Neuron (in vitro differentiated cells): ENCODE results near the gene PDIA5.
"Not testable (repeated sequence)": the region's sequence is repeated elsewhere in the genome, so short reads cannot be mapped to it uniquely, and the experiment has no call there.

Experiments used
- H2AFZ ChIP-seq: one replicate; pipeline ENCODE4 v1.6.1; 2013; ENCODE audit warnings: low read depth, mild to moderate bottlenecking, inconsistent platforms, low read length, moderate library complexity
- H3K27me3 ChIP-seq: one replicate; pipeline ENCODE4 v1.6.1; 2013; ENCODE audit warnings: low read length; ENCODE audit not compliant: insufficient read depth
- H3K36me3 ChIP-seq: one replicate; pipeline ENCODE4 v1.6.1; 2013; ENCODE audit warnings: low read length; ENCODE audit not compliant: insufficient read depth
- H3K4me1 ChIP-seq: one replicate; pipeline ENCODE4 v1.6.1; 2013; ENCODE audit warnings: low read length; ENCODE audit not compliant: insufficient read depth
- H3K4me3 ChIP-seq: 2 replicates; pipeline ENCODE4 v1.5.1; 2013; ENCODE audit warnings: mild to moderate bottlenecking, low read length, moderate library complexity
- H3K9me3 ChIP-seq: one replicate; pipeline ENCODE4 v1.6.1; 2013; ENCODE audit warnings: low read length

PDIA5 gene

GRCh38 chr3:123143669-123144411 lies 77.0 kb downstream of the PDIA5 start:
- H3K27me3 ChIP-seq = no peaks in the 10 kb centered on the region
- H3K36me3 ChIP-seq = peaks cover 23% of the 10 kb centered on the region
- H2AFZ ChIP-seq = no peak overlapping the region
- peaks cover 3% of the 10 kb centered on the region for H3K9me3 ChIP-seq
- no peak overlapping the region for H3K4me3 ChIP-seq
- peaks cover 14% of the 10 kb centered on the region for H3K4me1 ChIP-seq

DNA sequence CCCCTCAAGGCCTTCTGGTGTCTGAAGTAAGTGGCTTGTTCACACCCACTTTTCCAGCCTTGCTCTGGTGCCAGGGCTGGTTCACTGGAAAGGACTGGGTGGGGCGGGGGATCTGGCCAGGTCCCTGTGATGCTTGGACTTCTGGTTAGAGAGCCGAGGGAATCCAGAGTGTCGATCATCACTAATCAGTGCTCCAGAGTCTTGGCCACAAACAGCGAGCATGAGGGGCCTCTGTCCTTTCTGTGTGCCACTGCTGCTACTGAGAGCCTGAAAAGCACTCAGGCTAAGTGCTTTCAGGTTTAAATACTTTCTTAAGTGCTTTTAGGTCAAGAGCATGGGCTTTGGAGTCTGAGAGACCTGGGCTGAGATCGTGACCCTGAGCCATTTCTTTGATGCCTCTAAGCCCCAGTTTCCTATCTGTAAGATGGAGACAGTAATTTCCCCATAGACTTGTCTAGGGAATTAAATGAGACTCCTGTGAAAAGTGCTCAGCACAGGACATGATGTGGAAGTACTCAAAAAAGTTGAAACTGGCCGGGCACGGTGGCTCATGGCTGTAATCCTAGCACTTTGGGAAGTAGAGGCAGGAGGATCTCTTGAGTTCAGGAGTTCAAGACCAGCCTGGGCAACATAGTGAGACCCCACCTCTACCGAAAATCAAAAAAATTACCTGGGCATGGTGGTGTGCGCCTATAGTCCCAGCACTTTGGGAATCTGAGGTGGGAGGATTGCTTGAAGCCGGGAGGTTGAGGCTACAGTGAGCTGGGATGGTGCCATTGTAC lies 81.1 kb downstream of the PDIA5 start:
- no peaks in the 10 kb centered on the region for H3K27me3 ChIP-seq
- H3K9me3 ChIP-seq = peaks cover 3% of the 10 kb centered on the region
- H2AFZ ChIP-seq = no peak overlapping the region
- peaks cover 25% of the 10 kb centered on the region for H3K36me3 ChIP-seq
- peaks cover 20% of the 10 kb centered on the region for H3K4me1 ChIP-seq
- H3K4me3 ChIP-seq = no peak overlapping the region

- Histone ChIP-seq H3K4me3 (no peak overlapping the region), H3K4me1 (peaks cover 23% of the 10 kb centered on the region), H3K36me3 (peaks cover 25% of the 10 kb centered on the region), H3K9me3 (peaks cover 3% of the 10 kb centered on the region), H2AFZ (no peak overlapping the region), H3K27me3 (no peaks in the 10 kb centered on the region)
Measured at GRCh38 chr3:123148772-123149171, 81.9 kb downstream of the PDIA5 start.

DNA sequence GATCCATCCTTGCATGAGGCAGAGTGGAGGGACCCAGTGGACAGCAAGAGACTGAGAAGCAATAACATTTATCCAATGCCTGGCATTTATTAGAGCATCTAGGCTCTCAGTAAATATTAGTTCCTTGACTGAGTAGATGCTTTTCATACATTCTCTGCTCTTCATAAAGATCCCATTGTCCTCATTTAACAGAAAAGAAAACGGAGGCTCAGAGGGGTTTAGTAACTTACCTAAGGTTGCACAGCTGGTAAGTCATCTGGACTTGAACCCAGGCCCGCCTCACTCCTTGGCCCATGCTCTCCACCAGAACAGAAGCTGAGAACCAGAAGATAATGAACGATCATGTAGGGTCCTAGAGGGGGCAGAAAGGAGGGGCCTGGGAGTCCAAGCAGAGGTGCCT lies 82.7 kb downstream of the PDIA5 start:
- Histone ChIP-seq H3K4me1 (peaks cover 26% of the 10 kb centered on the region), H3K27me3 (no peaks in the 10 kb centered on the region), H3K9me3 (no peaks in the 10 kb centered on the region), H2AFZ (no peak overlapping the region), H3K36me3 (peaks cover 25% of the 10 kb centered on the region), H3K4me3 (no peak overlapping the region)

GRCh38 chr3:123150449-123151215 lies 83.8 kb downstream of the PDIA5 start:
- Histone ChIP-seq H3K27me3 (no peaks in the 10 kb centered on the region), H2AFZ (no peak overlapping the region), H3K4me1 (peaks cover 26% of the 10 kb centered on the region), H3K9me3 (no peaks in the 10 kb centered on the region), H3K36me3 (peaks cover 27% of the 10 kb centered on the region), H3K4me3 (no peak overlapping the region)

DNA sequence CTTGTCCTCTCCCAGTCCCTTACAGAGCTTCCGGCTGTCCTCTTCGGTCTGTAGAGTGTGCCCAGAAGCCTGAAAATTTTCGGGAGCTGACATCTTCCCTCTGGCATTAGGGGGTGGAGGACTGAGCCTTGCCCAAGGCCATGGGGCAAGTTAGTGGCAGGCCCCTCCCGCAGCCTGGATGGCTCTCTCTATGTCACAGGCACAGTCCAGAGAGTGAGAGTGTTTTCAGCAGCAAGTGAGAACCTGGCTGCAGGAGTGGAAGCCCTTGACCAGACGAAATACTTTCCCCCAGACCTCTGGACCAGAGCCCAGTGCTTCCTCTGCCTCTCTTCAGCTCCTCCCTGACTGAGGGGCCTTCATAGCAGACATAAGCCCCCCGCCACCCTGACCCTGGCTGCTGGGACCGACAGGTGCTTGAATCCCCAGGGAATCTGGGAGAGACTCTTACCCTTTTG lies 84.5 kb downstream of the PDIA5 start:
- H3K4me1 ChIP-seq = peaks cover 26% of the 10 kb centered on the region
- no peaks in the 10 kb centered on the region for H3K9me3 ChIP-seq
- no peak overlapping the region for H3K4me3 ChIP-seq
- no peaks in the 10 kb centered on the region for H3K27me3 ChIP-seq
- H2AFZ ChIP-seq = no peak overlapping the region
- peaks cover 27% of the 10 kb centered on the region for H3K36me3 ChIP-seq

DNA sequence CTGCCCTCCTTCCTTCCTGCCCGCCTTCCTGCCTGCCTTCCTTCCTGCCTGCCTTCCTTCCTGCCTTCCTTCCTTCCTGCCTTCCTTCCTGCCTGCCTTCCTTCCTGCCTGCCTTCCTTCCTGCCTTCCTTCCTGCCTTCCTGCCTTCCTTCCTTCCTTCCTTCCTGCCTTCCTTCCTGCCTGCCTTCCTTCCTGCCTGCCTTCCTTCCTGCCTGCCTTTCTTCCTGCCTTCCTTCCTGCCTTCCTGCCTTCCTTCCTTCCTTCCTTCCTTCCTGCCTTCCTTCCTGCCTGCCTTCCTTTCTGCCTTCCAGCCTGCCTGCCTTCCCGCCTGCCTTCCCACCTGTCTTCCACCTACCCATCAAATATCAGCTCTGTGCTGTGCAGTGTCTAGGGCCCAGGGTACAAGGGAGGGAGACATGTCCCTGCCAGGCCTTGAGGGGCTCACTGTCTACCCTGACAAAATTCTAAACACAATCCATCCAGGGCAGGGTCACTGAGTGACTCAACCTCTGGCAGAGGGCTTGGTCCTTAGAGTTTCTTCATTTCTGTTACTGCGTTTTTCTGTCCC lies 85.1 kb downstream of the PDIA5 start:
- Histone ChIP-seq H3K36me3 (peaks cover 25% of the 10 kb centered on the region), H3K4me1 (peaks cover 26% of the 10 kb centered on the region)
- not testable (repeated sequence) for H3K9me3 ChIP-seq, H3K4me3 ChIP-seq, H3K27me3 ChIP-seq, H2AFZ ChIP-seq

DNA sequence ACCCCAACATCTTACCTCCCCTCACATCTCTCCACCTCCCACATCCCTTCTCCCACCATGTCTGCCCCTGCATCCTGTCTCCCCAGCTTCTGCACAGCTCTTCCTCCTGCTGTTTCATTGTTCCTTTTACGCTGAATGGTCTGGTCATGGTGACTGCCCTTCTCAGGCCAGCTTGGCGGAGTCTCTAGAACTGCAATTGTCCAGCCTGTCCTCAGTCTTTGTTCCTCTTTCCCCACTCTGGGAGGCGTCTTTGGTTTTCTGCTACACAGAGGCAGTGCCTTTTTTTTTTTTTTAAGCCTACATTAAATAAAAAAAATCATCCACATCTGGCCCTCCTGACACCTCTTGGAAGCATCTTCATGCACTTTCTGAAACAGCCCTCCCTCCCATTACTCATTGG lies 85.9 kb downstream of the PDIA5 start:
- H3K4me3 ChIP-seq = no peak overlapping the region
- H2AFZ ChIP-seq = no peak overlapping the region
- H3K4me1 ChIP-seq = peaks cover 26% of the 10 kb centered on the region
- no peaks in the 10 kb centered on the region for H3K9me3 ChIP-seq
- H3K36me3 ChIP-seq = peaks cover 21% of the 10 kb centered on the region
- no peaks in the 10 kb centered on the region for H3K27me3 ChIP-seq

- H2AFZ ChIP-seq = no peak overlapping the region
- H3K36me3 ChIP-seq = peaks cover 22% of the 10 kb centered on the region
- no peak overlapping the region for H3K4me3 ChIP-seq
- H3K9me3 ChIP-seq = no peaks in the 10 kb centered on the region
- H3K27me3 ChIP-seq = no peaks in the 10 kb centered on the region
- peaks cover 26% of the 10 kb centered on the region for H3K4me1 ChIP-seq
Measured at GRCh38 chr3:123153125-123154019, 86.5 kb downstream of the PDIA5 start.

DNA sequence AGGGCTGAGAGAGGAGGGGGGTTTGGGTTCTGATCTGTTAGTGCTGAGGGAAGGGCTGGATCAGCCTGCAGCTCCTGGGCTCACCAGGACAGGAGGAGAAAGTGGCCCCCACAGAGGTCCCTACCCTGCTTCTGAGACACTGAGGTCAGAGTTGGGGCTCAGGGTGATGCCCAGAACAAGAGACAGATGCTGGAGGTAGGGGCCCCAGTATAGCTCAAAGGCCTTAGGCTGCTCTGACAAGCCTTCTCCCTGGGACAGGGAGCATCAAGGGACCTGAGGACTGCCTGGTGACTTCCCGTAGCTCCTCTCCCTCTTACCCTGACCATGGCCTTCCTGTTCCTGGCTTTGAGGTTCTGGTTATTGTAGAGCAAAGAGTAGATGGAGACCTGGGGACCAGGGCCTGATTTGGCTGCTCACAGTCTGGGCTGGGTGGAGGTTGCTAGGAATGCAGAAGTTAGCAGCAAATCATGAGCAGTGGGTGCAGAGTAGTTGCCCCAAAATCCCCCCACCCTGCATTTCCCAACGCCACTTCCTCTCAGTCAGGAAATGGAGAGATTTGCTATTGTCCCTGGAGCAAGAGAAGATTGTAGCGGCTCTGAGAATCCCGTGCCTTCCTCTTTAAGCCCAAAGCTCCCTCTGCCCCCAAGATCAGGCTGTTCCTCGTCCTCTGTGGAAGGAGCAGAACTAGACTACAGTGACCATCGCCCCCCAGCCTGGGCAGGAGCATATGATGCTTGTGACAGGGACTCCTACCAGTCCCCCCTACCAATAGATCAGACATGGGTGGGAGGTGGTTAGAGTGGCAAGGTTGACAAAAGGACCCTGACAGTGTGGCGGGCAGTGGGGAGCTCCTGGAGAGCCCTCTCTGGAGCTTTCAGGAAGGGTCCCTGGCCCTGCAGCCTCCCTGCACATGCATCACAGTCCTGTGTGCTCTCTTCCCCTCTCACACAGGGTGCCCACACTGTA lies 87.5 kb downstream of the PDIA5 start:
- Histone ChIP-seq H3K4me1 (peaks cover 26% of the 10 kb centered on the region), H3K27me3 (no peaks in the 10 kb centered on the region), H3K36me3 (peaks cover 26% of the 10 kb centered on the region), H2AFZ (no peak overlapping the region), H3K9me3 (no peaks in the 10 kb centered on the region), H3K4me3 (no peak overlapping the region)

DNA sequence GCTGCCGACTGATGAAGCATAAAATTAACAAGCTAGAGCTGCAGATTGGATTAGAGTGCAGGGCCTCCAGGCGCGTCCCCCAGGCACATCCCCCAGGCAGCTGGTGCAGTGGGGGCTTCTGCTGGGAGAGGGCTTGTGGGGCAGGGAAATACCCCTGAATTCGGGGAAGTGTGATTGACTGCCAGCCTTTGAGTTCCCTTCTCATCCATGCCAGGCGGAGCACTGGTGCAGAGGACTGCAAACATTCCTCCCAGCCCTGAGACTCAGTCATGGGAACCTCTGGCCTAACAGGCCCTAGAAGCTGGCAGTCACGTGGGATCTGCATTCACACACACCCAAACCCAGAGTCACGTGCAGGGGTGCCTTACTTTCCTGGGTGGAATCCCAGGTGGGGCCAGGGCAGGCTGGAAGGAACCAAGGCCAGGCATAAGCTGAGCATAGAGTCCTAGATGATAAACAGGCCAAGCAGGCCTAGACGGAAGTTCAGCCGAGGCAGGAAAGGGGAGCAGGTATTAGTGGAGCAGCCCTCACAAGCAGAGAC lies 88.7 kb downstream of the PDIA5 start:
- Histone ChIP-seq H3K36me3 (peaks cover 31% of the 10 kb centered on the region), H3K9me3 (no peaks in the 10 kb centered on the region), H3K4me3 (no peak overlapping the region), H3K4me1 (peaks cover 26% of the 10 kb centered on the region), H3K27me3 (no peaks in the 10 kb centered on the region), H2AFZ (no peak overlapping the region)
